HL-60 (cell line): ENCODE data around the gene SLC25A1.

ENCODE experiments used
- DNase-seq, 2 experiments: peaks; one replicate each; pipeline ENCODE4 v3.0.0-alpha.2; 2010 to 2020; ENCODE audit warnings: low read depth in 1 of 2, low spot score in 1 of 2
- H3K27ac ChIP-seq: fragments of 250-450 bp; sonication (Bioruptor Pico); replicated peaks from 2 replicates; pipeline ENCODE4 v1.5.1; 2020; ENCODE audit warnings: mild to moderate bottlenecking, moderate library complexity
- H3K27me3 ChIP-seq: fragments of 250-450 bp; sonication (Bioruptor Pico); 2 replicates; pipeline ENCODE4 v1.5.1; 2021; ENCODE audit warnings: mild to moderate bottlenecking, moderate library complexity; ENCODE audit not compliant: insufficient read depth, poor library complexity, severe bottlenecking
- H3K4me3 ChIP-seq: replicated peaks from 2 replicates; pipeline ENCODE4 v1.5.1; 2011; ENCODE audit warnings: mild to moderate bottlenecking, control low read depth, low read length; ENCODE audit not compliant: insufficient read depth
- CTCF ChIP-seq: IDR thresholded peaks from one replicate; pipeline ENCODE4 v1.5.1; 2011; ENCODE audit warnings: low read length, control low read depth, inconsistent platforms; ENCODE audit not compliant: insufficient read depth
- GABPA ChIP-seq: IDR thresholded peaks from 2 replicates; pipeline ENCODE4 v1.6.1; 2012; ENCODE audit warnings: low read depth
- POLR2AphosphoS5 ChIP-seq: IDR thresholded peaks from 2 replicates; pipeline ENCODE4 v1.6.1; 2012; ENCODE audit warnings: low read depth
- REST ChIP-seq: IDR thresholded peaks from 2 replicates; pipeline ENCODE4 v1.6.1; 2012; ENCODE audit warnings: low read depth; ENCODE audit not compliant: insufficient replicate concordance
- SPI1 ChIP-seq: IDR thresholded peaks from 2 replicates; pipeline ENCODE4 v1.6.1; 2012; ENCODE audit warnings: low read depth, mild to moderate bottlenecking, borderline replicate concordance

Gene SLC25A1

GRCh38 chr22:19134176-19134831 lies 44.2 kb downstream of the SLC25A1 start:
- DNase-seq = no peak
- Histone ChIP-seq H3K27me3 (no peaks in the 10 kb centered on the region), H3K4me3 (no peak overlapping the region), H3K27ac (no peak overlapping the region)
- TF ChIP-seq POLR2AphosphoS5 (no peak), SPI1 (no peak), CTCF (no peak), REST (no peak), GABPA (no peak)

- H3K27ac ChIP-seq = no peak overlapping the region
- no peak for TF ChIP-seq GABPA
- TF ChIP-seq SPI1 = no peak
- TF ChIP-seq POLR2AphosphoS5 = no peak
- no peak for TF ChIP-seq CTCF
- TF ChIP-seq REST = no peak
- DNase-seq = no peak
- H3K4me3 ChIP-seq = no peak overlapping the region
- H3K27me3 ChIP-seq = no peaks in the 10 kb centered on the region
These were observed 45.0 kb downstream of the SLC25A1 start for GRCh38 chr22:19133561-19133960.

- no peak for DNase-seq
- H3K4me3 ChIP-seq = no peak overlapping the region
- no peak overlapping the region for H3K27ac ChIP-seq
- TF ChIP-seq POLR2AphosphoS5 (no peak), SPI1 (no peak), GABPA (no peak), CTCF (no peak), REST (no peak)
- H3K27me3 ChIP-seq = no peaks in the 10 kb centered on the region
These were observed 45.7 kb downstream of the SLC25A1 start for GRCh38 chr22:19132693-19133400.
